GM19468 (cell line): ENCODE data around the gene DEFB131A.
"Not testable (repeated sequence)": the region's sequence is repeated elsewhere in the genome, so short reads cannot be mapped to it uniquely, and the experiment has no call there.

ENCODE experiments used
- ATAC-seq: cut with Tn5 transposase; IDR thresholded peaks from one replicate; pipeline ENCODE4 v1.9.1; 2021; ENCODE audit warnings: mild to moderate bottlenecking, moderate library complexity, moderate number of reproducible peaks; ENCODE audit not compliant: unreplicated experiment; ENCODE audit errors: extremely low read depth

The DEFB131A gene

GRCh38 chr4:9444114-9444513 is at the start of gene DEFB131A:
Gene DEFB131A, plus strand, starts transcription at chr4:9444414. Its CDS starts 120 bp downstream, at chr4:9444534.
- ATAC-seq: not testable (repeated sequence)

- ATAC-seq: not testable (repeated sequence)
These were observed 38.4 kb upstream of the DEFB131A start for GRCh38 chr4:9405774-9406173.

GRCh38 chr4:9406491-9406890 is 37.7 kb upstream of the DEFB131A start:
- not testable (repeated sequence) for ATAC-seq

- ATAC-seq: no peak
These were observed 34.4 kb upstream of the DEFB131A start for GRCh38 chr4:9409793-9410192.

- ATAC-seq: not testable (repeated sequence)
These were observed 22.2 kb upstream of the DEFB131A start for GRCh38 chr4:9421884-9422455.

- ATAC-seq: not testable (repeated sequence)
These were observed 18.3 kb upstream of the DEFB131A start for GRCh38 chr4:9425916-9426315.

GRCh38 chr4:9430061-9430460 is 14.2 kb upstream of the DEFB131A start:
- not testable (repeated sequence) for ATAC-seq

- not testable (repeated sequence) for ATAC-seq
These were observed 10.9 kb upstream of the DEFB131A start for GRCh38 chr4:9433320-9433719.

- not testable (repeated sequence) for ATAC-seq
These were observed 7.5 kb upstream of the DEFB131A start for GRCh38 chr4:9436728-9437127.

GRCh38 chr4:9442355-9442754 is 1.9 kb upstream of the DEFB131A start:
- ATAC-seq: not testable (repeated sequence)

GRCh38 chr4:9444681-9445080 is 467 bp downstream of the DEFB131A start:
- not testable (repeated sequence) for ATAC-seq

GRCh38 chr4:9452251-9452650 is 8.0 kb downstream of the DEFB131A start:
- ATAC-seq: not testable (repeated sequence)

- ATAC-seq: not testable (repeated sequence)
These were observed 10.1 kb downstream of the DEFB131A start for GRCh38 chr4:9454284-9454683.

GRCh38 chr4:9455046-9455445 is 10.8 kb downstream of the DEFB131A start:
- ATAC-seq: not testable (repeated sequence)

GRCh38 chr4:9479466-9479865 is 35.3 kb downstream of the DEFB131A start:
- not testable (repeated sequence) for ATAC-seq

- not testable (repeated sequence) for ATAC-seq
These were observed 35.9 kb downstream of the DEFB131A start for GRCh38 chr4:9480066-9480465.

- ATAC-seq: not testable (repeated sequence)
These were observed 38.7 kb downstream of the DEFB131A start for GRCh38 chr4:9482871-9483270.

- not testable (repeated sequence) for ATAC-seq
These were observed 39.5 kb downstream of the DEFB131A start for GRCh38 chr4:9483682-9484081.

GRCh38 chr4:9486880-9487279 is 42.7 kb downstream of the DEFB131A start:
- not testable (repeated sequence) for ATAC-seq

- ATAC-seq: not testable (repeated sequence)
These were observed 44.6 kb downstream of the DEFB131A start for GRCh38 chr4:9488796-9489195.

GRCh38 chr4:9490496-9490895 is 46.3 kb downstream of the DEFB131A start:
- not testable (repeated sequence) for ATAC-seq

- ATAC-seq: not testable (repeated sequence)
These were observed 46.8 kb downstream of the DEFB131A start for GRCh38 chr4:9490986-9491385.
